SW480 (cell line): ENCODE results near the gene CRYBB1.

Experiments used
- DNase-seq: peaks from one replicate; pipeline ENCODE4 v3.0.0-alpha.2; 2016; ENCODE audit warnings: low spot score

CRYBB1 gene

GRCh38 chr22:26577081-26577480 is 40.7 kb downstream of the CRYBB1 start:
- no peak for DNase-seq

DNA sequence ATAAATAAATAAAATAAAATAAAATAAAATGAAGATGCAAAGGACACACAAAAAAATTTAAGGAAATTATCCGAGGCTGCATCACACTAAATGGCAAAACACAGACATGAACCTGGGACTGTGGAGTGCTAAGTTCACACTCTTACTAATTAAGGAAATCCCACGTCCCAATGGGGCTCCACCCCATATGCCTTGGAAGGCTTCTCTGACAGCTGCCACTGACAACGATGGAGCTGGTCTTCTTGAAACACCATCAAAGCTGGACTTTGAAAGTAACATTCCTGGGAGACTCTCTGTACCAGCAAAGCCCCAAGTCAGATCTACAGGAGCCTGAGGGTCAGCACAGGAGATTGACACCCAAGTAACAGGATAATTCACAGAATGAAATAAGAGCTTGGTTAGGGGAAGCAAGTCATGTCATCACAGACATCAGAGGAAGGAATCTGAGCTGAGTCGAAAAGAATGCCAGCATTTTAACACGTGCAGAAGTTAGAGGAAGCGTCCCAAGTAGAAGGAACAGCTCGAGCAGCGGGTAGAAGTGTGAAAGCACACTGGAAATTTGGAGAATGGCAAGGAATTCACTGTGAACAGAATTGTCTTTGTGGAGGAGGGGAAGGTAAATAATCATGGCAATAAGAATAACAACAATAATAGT is 41.7 kb downstream of the CRYBB1 start:
- DNase-seq = no peak

DNA sequence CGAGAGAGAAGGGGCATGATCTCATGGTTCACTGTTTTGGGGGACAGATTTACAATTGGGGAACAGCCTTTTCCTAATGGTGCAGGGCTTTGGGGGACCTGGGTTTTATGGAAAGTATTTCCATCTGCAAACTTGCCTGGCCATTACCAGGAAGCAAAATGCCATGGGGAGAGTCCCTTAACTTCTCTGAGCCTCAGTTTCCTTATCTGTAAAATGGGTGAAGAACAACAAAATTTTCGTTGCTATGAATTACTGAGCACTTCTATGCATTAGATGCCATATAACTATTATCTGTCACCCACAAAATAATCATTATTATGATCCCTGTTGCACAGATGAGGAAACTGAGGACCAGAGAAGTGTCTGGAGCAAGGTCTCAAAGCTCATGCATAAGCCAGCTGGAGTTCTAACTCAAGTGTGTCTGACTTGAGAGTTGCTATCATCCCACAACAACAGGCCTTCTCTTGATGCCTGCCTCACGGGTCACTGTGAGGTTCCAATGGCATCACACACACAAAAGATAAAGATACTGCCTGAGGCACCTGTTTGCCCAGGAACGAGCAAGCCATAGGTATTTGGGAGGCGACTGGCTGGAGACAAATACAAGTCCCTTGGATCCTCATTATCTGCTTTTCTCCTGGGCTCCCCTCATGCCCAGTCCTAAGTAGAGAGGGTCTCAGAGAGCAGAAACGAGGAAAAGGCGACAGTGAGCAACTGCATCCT is 43.7 kb downstream of the CRYBB1 start:
- no peak for DNase-seq

- no peak for DNase-seq
These were observed 44.7 kb downstream of the CRYBB1 start for GRCh38 chr22:26573026-26573662.

DNA sequence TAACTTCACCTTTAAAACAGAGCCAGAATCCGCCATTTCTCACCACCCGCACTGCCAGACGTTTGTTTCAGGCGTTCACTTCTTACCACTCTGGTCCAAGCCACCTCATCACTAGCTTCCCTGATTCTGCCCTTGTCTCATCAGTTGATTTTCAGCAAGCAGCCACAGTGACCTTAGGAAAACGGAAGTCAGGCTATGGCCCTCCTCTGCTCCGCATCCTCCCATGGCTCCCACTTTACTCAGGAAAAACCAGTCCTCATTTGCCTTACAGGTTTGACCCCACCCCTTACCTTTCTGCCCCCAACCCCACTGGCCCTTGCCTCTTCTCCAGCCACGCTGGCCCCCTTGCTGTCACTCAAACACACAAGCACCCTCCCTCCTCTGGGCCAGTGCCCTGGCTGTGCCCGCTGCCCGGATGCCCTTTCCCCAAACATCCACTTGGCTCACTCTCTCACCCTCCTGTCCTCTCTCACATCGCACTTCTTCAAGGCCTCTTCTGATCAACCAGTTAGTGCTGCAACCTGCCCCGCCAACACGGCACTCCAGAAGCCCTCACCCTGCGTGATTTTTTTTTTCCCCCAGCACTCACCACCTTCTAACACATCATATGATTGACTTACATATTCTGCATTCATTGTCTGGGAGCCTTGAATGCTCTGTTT is 46.8 kb downstream of the CRYBB1 start:
- no peak for DNase-seq

GRCh38 chr22:26570115-26570514 is 47.7 kb downstream of the CRYBB1 start:
- no peak for DNase-seq

- no peak for DNase-seq
These were observed 49.6 kb downstream of the CRYBB1 start for GRCh38 chr22:26568207-26568706.

DNA sequence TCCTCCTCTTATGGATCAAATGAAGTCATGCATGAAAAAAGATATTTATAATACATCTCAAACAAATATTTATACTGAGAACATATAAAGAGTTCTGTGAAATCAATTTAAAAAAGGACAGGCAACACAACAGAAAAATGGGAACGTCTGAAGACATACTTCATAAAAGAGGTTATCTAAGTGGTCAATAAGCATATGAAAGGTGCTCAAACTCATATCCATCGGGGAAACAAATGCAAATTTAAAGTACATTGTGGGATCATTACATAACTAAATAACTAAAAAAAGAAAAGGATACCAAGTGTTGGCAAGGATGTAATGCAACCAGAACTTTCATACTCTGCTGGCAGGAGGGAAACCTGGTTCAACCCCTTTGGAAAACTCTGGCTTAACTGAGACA is 50.2 kb downstream of the CRYBB1 start:
- DNase-seq = no peak

DNA sequence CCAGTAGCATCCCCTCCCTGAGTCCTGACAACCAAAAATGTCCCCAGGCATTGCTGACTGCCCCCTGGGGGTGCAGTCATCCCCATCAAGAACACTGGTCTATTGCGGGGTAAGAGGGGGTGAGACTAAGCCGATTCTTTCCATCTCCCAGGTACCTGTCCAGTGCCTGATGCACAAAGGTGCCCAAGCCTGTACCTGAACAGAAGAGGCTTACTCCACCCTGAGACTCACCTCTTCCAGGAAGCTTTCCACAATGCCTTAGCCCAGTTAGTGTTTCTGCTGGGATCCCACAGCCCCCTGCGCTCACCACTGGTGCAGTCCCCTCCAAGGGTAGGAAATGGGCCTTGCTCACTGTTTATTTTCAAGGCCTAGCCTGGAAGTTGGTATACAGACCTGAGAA is 50.8 kb downstream of the CRYBB1 start:
- DNase-seq = no peak

GRCh38 chr22:26565889-26566288 is 51.9 kb downstream of the CRYBB1 start:
- DNase-seq = no peak

- DNase-seq = no peak
These were observed 52.6 kb downstream of the CRYBB1 start for GRCh38 chr22:26565181-26565580.

GRCh38 chr22:26564672-26565071 is 53.2 kb downstream of the CRYBB1 start:
- DNase-seq = no peak

DNA sequence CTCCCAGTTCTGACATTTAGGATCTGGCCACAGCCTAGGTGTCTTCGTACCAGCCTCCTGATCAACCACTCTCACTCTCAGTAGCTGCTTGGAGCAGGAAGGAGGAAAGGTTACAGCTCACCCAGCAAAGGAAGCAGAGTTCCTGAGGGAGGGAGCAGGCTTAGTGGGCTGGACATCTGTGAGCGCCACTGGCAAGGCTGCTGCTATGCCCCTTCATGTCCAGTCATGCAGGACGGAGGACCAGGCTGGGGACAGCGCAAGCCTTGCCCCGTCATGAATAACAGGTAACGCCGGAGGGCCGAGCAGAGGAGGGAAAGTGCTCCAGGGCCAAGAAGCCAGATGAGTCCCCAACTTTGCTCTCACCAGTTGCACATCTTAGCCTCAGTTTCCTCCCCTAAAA is 53.6 kb downstream of the CRYBB1 start:
- DNase-seq = no peak

DNA sequence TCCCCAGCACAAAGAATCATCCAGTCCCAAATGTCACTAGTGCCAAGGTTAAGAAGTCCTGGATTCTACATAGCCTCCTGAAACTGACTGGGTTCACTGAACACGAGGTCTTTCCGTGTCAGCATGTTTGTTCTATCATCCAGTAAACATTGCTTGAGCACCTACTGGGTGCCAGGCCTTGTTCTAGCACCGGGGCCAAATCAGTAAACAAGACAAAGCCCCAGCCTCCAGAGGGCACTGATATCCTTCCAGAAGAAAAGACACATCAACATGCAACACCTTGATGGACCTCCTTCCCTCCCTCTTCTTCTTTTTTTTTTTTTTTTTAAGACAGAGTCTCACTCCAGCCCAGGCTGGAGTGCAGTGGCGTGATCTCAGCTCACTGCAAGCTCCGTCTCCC is 54.8 kb downstream of the CRYBB1 start:
- DNase-seq = no peak

DNA sequence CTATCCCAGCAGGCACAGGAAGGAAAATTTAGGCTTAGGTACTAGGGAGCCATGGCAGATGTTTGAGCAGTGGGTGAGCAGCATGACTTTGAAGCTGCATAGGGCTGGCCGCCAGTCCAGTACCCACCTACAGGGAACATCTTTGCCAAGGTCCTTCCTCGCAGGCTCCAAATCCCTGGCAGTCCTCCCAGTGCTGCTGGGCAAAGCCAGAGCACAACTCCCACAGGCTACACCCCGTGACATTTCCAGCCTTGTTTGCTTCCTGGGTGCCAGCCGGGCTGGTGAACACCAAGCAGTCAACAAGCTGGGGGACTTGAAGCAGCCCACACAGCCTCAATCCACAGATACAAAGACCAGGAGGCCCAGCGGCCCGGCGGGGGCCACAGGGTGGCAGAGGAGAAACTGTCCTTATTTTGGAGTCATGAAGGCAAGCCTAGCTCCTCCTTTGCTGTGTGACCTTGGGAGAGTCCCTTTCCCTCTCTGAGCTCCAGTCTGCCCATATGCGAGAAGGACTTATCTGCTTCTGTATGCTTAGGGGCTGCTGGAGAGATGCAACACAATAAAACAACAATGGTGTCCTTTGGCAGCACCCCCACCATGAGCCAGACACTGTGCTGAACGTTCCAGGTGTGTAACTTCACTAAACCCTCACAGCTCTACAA is 55.9 kb downstream of the CRYBB1 start:
- no peak for DNase-seq

DNA sequence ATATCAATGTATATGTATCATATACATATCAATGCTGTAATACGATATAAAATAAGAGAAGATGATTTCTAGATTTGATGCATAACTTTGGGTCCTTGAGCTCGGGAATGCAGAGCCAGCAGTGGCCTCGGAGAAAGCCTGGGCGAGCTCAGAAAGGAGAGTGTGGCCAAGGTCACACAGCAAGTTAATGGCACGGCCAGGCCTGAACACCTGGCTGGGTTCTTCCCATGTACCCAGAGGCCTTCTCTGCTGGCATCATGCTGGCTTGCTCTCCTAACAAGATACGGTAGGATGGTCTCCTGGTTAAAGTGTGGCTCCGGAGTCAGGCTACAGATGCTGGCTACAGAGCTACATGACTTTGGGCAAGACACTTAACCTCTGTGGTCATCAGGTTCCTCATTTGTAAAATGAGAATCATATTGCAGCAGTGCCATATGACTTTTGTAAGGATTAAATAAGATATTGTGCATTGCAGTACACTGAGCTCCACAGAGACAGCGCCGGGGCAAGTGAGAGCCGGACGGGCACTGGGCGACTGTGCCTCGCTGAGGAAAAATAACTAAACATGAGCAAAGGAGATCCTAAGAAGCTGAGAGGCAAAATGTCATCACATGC is 57.8 kb downstream of the CRYBB1 start:
- no peak for DNase-seq

DNA sequence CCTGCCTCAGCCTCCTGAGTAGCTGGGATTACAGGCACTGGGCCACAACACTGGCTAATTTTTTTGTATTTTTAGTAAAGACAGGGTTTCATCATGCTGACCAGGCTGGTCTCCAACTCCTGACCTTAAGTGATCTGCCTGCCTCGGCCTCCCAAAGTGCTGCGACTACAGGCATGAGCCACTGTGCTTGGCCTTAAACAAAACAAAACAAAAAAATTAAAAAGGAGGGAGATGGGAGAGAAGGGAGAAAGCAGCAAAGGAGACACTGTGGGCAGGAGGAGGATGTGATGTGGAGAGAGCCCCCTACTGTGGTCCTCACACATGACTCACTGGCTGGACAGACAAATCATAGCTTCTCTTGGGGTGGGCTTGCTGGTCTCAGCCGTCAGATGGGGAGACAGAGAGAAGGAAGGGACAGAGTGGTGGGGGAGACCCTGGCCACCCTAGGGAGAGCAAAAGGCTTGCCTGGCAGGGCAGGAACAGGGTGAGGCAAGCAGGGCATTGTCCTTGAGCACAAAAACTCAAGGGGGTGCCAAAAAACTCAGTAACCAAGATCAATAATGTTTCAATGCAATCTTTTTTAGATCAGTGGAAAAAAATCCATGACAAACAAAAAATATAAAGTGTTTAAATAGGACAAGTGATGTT is 59.5 kb downstream of the CRYBB1 start:
- DNase-seq = no peak

DNA sequence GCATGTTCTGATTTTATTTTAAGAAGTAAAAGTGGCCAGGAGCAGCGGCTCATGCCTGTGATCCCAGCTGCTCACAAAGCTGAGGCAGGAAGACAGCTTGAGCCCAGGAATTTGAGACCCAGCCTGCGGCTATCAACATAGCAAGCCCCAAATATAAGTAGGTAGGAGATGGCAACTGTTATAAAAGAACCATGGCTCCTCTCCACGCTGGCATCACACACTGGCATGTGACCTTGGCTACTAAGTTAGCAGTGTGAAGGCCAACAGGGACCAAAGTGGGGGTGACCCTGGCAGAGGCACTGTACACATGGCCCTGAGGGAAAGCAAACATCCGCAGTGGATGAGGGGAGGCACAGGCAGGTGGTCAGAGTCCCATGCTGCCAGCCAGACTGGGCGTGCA is 60.9 kb downstream of the CRYBB1 start:
- no peak for DNase-seq

GRCh38 chr22:26555478-26555877 is 62.3 kb downstream of the CRYBB1 start:
- DNase-seq = no peak

GRCh38 chr22:26554956-26555355 is 62.9 kb downstream of the CRYBB1 start:
- no peak for DNase-seq

DNA sequence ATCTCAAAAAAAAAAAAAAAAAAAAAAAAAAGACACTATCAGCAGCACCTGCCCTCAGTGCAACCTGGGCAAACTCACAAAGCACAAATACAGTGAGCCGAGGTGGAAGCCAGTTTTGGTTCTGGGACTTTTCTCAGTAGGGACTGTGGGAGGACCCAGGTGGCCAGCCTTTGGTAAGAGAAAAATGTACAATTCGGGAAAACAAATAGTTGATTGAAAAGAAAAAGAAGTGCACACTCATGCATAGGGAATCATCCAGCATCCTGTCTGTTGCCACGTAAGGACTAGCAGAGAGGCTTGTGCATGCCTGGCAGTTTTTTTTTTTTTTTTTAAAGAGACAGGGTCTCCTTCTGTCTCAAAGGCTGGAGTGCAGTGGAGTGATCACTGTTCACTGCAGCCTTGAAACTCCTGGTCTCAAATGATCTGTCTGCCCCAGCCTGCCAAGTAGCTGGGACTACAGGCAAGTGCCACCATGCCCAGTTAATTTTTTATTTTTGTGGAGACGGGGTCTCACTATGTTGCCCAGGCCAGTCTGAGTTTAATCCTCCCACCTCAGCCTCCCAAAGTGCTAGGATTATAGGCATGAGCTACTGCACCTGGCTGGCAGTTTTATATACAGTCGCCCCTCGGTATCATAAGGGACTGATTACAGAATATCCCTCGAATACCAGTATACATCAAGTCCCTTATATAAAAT is 64.6 kb downstream of the CRYBB1 start:
- DNase-seq = no peak
